ENCODE data around the gene PPP2R5C.

PPP2R5C gene

GRCh38 chr14:101819251-101819990, 57.9 kb downstream of the PPP2R5C start:
- WGBS, 2 experiments (ENCODE audit: insufficient coverage in 2 of 2) = 96 to 99% methylated on average over 10 to 11 of the region's 16 CpGs

GRCh38 chr14:101820283-101820798, 58.8 kb downstream of the PPP2R5C start:
- Histone ChIP-seq H3K4me3 (ENCODE audit: extremely low read depth, insufficient read depth, low read length, poor library complexity, severe bottlenecking) (no peak overlapping the region), H3K9me3 (ENCODE audit: control insufficient read depth, low read length) (no peaks in the 10 kb centered on the region), H3K36me3 (ENCODE audit: control insufficient read depth, insufficient read depth, low read length) (peaks cover 35% of the 10 kb centered on the region), H3K27ac (ENCODE audit: low read depth, low read length, severe bottlenecking) (no peak overlapping the region), H3K4me1 (ENCODE audit: control insufficient read depth, insufficient read depth, low read length, poor library complexity, severe bottlenecking) (no peaks in the 10 kb centered on the region)
- WGBS, 2 experiments (ENCODE audit: insufficient coverage in 2 of 2) = 94 to 96% methylated on average over 5 to 8 of the region's 10 CpGs

More at GRCh38 chr14:101819251-101819990, 57.9 kb downstream of the PPP2R5C start:
- H3K36me3 ChIP-seq (ENCODE audit: control insufficient read depth, insufficient read depth, low read length) = peaks cover 31% of the 10 kb centered on the region
- no peaks in the 10 kb centered on the region for H3K9me3 ChIP-seq (ENCODE audit: control insufficient read depth, low read length)
- H3K4me3 ChIP-seq (ENCODE audit: extremely low read depth, insufficient read depth, low read length, poor library complexity, severe bottlenecking) = no peak overlapping the region
- H3K27ac ChIP-seq (ENCODE audit: low read depth, low read length, severe bottlenecking) = no peak overlapping the region
- no peaks in the 10 kb centered on the region for H3K4me1 ChIP-seq (ENCODE audit: control insufficient read depth, insufficient read depth, low read length, poor library complexity, severe bottlenecking)

GRCh38 chr14:101821528-101821927, 60.0 kb downstream of the PPP2R5C start:
- H3K9me3 ChIP-seq (ENCODE audit: control insufficient read depth, low read length) = no peaks in the 10 kb centered on the region
- WGBS, 2 experiments (ENCODE audit: insufficient coverage in 2 of 2) = 90 to 93% methylated on average over 11 of the region's 11 CpGs
- no peak overlapping the region for H3K4me3 ChIP-seq (ENCODE audit: extremely low read depth, insufficient read depth, low read length, poor library complexity, severe bottlenecking)
- no peak overlapping the region for H3K27ac ChIP-seq (ENCODE audit: low read depth, low read length, severe bottlenecking)
- no peaks in the 10 kb centered on the region for H3K4me1 ChIP-seq (ENCODE audit: control insufficient read depth, insufficient read depth, low read length, poor library complexity, severe bottlenecking)
- peaks cover 46% of the 10 kb centered on the region for H3K36me3 ChIP-seq (ENCODE audit: control insufficient read depth, insufficient read depth, low read length)

- Histone ChIP-seq H3K4me1 (ENCODE audit: control insufficient read depth, insufficient read depth, low read length, poor library complexity, severe bottlenecking) (no peaks in the 10 kb centered on the region), H3K36me3 (ENCODE audit: control insufficient read depth, insufficient read depth, low read length) (peaks cover 46% of the 10 kb centered on the region), H3K9me3 (ENCODE audit: control insufficient read depth, low read length) (no peaks in the 10 kb centered on the region), H3K27ac (ENCODE audit: low read depth, low read length, severe bottlenecking) (no peak overlapping the region), H3K4me3 (ENCODE audit: extremely low read depth, insufficient read depth, low read length, poor library complexity, severe bottlenecking) (no peak overlapping the region)
- WGBS, 2 experiments (ENCODE audit: insufficient coverage in 2 of 2) = 98 to 100% methylated on average over 5 of the region's 9 CpGs
Observed at GRCh38 chr14:101823066-101823465, 61.6 kb downstream of the PPP2R5C start.

GRCh38 chr14:101823511-101824120, 62.1 kb downstream of the PPP2R5C start:
- WGBS, 2 experiments (ENCODE audit: insufficient coverage in 2 of 2) = 91 to 98% methylated on average over 9 to 11 of the region's 12 CpGs
- H3K36me3 ChIP-seq (ENCODE audit: control insufficient read depth, insufficient read depth, low read length) = peaks cover 46% of the 10 kb centered on the region
- no peak overlapping the region for H3K4me3 ChIP-seq (ENCODE audit: extremely low read depth, insufficient read depth, low read length, poor library complexity, severe bottlenecking)

GRCh38 chr14:101824339-101824727, 62.8 kb downstream of the PPP2R5C start:
- Histone ChIP-seq H3K4me1 (ENCODE audit: control insufficient read depth, insufficient read depth, low read length, poor library complexity, severe bottlenecking) (no peaks in the 10 kb centered on the region), H3K9me3 (ENCODE audit: control insufficient read depth, low read length) (no peaks in the 10 kb centered on the region), H3K36me3 (ENCODE audit: control insufficient read depth, insufficient read depth, low read length) (peaks cover 46% of the 10 kb centered on the region), H3K27ac (ENCODE audit: low read depth, low read length, severe bottlenecking) (no peak overlapping the region), H3K4me3 (ENCODE audit: extremely low read depth, insufficient read depth, low read length, poor library complexity, severe bottlenecking) (no peak overlapping the region)
- 98 to 100% methylated on average over 2 to 3 of the region's 3 CpGs for WGBS, 2 experiments (ENCODE audit: insufficient coverage in 2 of 2)

More at GRCh38 chr14:101823511-101824120, 62.1 kb downstream of the PPP2R5C start:
- Histone ChIP-seq H3K27ac (ENCODE audit: low read depth, low read length, severe bottlenecking) (no peak overlapping the region), H3K4me1 (ENCODE audit: control insufficient read depth, insufficient read depth, low read length, poor library complexity, severe bottlenecking) (no peaks in the 10 kb centered on the region), H3K9me3 (ENCODE audit: control insufficient read depth, low read length) (no peaks in the 10 kb centered on the region)

- 100% methylated on average over 1 of the region's 3 CpGs; no CpG with 5 or more reads in 1 of the 2 experiments for WGBS, 2 experiments (ENCODE audit: insufficient coverage in 2 of 2)
- Histone ChIP-seq H3K27ac (ENCODE audit: low read depth, low read length, severe bottlenecking) (no peak overlapping the region), H3K4me3 (ENCODE audit: extremely low read depth, insufficient read depth, low read length, poor library complexity, severe bottlenecking) (no peak overlapping the region), H3K36me3 (ENCODE audit: control insufficient read depth, insufficient read depth, low read length) (peaks cover 48% of the 10 kb centered on the region), H3K4me1 (ENCODE audit: control insufficient read depth, insufficient read depth, low read length, poor library complexity, severe bottlenecking) (no peaks in the 10 kb centered on the region), H3K9me3 (ENCODE audit: control insufficient read depth, low read length) (no peaks in the 10 kb centered on the region)
Observed at GRCh38 chr14:101825797-101826196, 64.3 kb downstream of the PPP2R5C start.

- peaks cover 50% of the 10 kb centered on the region for H3K36me3 ChIP-seq (ENCODE audit: control insufficient read depth, insufficient read depth, low read length)
- H3K4me1 ChIP-seq (ENCODE audit: control insufficient read depth, insufficient read depth, low read length, poor library complexity, severe bottlenecking) = no peaks in the 10 kb centered on the region
- H3K4me3 ChIP-seq (ENCODE audit: extremely low read depth, insufficient read depth, low read length, poor library complexity, severe bottlenecking) = no peak overlapping the region
- no peaks in the 10 kb centered on the region for H3K9me3 ChIP-seq (ENCODE audit: control insufficient read depth, low read length)
- no peak overlapping the region for H3K27ac ChIP-seq (ENCODE audit: low read depth, low read length, severe bottlenecking)
Observed at GRCh38 chr14:101826351-101826750, 64.8 kb downstream of the PPP2R5C start.

- H3K9me3 ChIP-seq (ENCODE audit: control insufficient read depth, low read length) = no peaks in the 10 kb centered on the region
Observed at GRCh38 chr14:101827286-101827685, 65.8 kb downstream of the PPP2R5C start.

GRCh38 chr14:101828046-101828445, 66.5 kb downstream of the PPP2R5C start:
- Histone ChIP-seq H3K9me3 (ENCODE audit: control insufficient read depth, low read length) (no peaks in the 10 kb centered on the region), H3K27ac (ENCODE audit: low read depth, low read length, severe bottlenecking) (no peak overlapping the region), H3K36me3 (ENCODE audit: control insufficient read depth, insufficient read depth, low read length) (peaks cover 54% of the 10 kb centered on the region), H3K4me1 (ENCODE audit: control insufficient read depth, insufficient read depth, low read length, poor library complexity, severe bottlenecking) (no peaks in the 10 kb centered on the region), H3K4me3 (ENCODE audit: extremely low read depth, insufficient read depth, low read length, poor library complexity, severe bottlenecking) (no peak overlapping the region)
- WGBS, 2 experiments (ENCODE audit: insufficient coverage in 2 of 2) = 100% methylated on average over 1 to 2 of the region's 2 CpGs

More at GRCh38 chr14:101827286-101827685, 65.8 kb downstream of the PPP2R5C start:
- no peaks in the 10 kb centered on the region for H3K4me1 ChIP-seq (ENCODE audit: control insufficient read depth, insufficient read depth, low read length, poor library complexity, severe bottlenecking)
- H3K27ac ChIP-seq (ENCODE audit: low read depth, low read length, severe bottlenecking) = no peak overlapping the region
- 90 to 100% methylated on average over 3 of the region's 3 CpGs for WGBS, 2 experiments (ENCODE audit: insufficient coverage in 2 of 2)
- H3K36me3 ChIP-seq (ENCODE audit: control insufficient read depth, insufficient read depth, low read length) = peaks cover 54% of the 10 kb centered on the region
- H3K4me3 ChIP-seq (ENCODE audit: extremely low read depth, insufficient read depth, low read length, poor library complexity, severe bottlenecking) = no peak overlapping the region

GRCh38 chr14:101830271-101830670, 68.8 kb downstream of the PPP2R5C start:
- H3K4me3 ChIP-seq (ENCODE audit: extremely low read depth, insufficient read depth, low read length, poor library complexity, severe bottlenecking) = no peak overlapping the region
- no peak overlapping the region for H3K27ac ChIP-seq (ENCODE audit: low read depth, low read length, severe bottlenecking)
- H3K36me3 ChIP-seq (ENCODE audit: control insufficient read depth, insufficient read depth, low read length) = peaks cover 43% of the 10 kb centered on the region
- no peaks in the 10 kb centered on the region for H3K9me3 ChIP-seq (ENCODE audit: control insufficient read depth, low read length)
- 97 to 100% methylated on average over 1 to 3 of the region's 4 CpGs for WGBS, 2 experiments (ENCODE audit: insufficient coverage in 2 of 2)
- H3K4me1 ChIP-seq (ENCODE audit: control insufficient read depth, insufficient read depth, low read length, poor library complexity, severe bottlenecking) = no peaks in the 10 kb centered on the region
